Measurements from ENCODE around the gene QPCT.
"Not testable (repeated sequence)": the region's sequence is repeated elsewhere in the genome, so short reads cannot be mapped to it uniquely, and the experiment has no call there.

Gene QPCT

GRCh38 chr2:37391711-37392110 lies 47.3 kb downstream of the QPCT start:
- DNase-seq (ENCODE audit: low read depth), result no peak

GRCh38 chr2:37392428-37392827 lies 48.0 kb downstream of the QPCT start:
- DNase-seq (ENCODE audit: low read depth), result no peak

GRCh38 chr2:37394263-37394662 lies 49.8 kb downstream of the QPCT start:
- no peak for DNase-seq (ENCODE audit: low read depth)

- no peak for DNase-seq (ENCODE audit: low read depth)
Measured at GRCh38 chr2:37394796-37395555, 50.5 kb downstream of the QPCT start.

DNA sequence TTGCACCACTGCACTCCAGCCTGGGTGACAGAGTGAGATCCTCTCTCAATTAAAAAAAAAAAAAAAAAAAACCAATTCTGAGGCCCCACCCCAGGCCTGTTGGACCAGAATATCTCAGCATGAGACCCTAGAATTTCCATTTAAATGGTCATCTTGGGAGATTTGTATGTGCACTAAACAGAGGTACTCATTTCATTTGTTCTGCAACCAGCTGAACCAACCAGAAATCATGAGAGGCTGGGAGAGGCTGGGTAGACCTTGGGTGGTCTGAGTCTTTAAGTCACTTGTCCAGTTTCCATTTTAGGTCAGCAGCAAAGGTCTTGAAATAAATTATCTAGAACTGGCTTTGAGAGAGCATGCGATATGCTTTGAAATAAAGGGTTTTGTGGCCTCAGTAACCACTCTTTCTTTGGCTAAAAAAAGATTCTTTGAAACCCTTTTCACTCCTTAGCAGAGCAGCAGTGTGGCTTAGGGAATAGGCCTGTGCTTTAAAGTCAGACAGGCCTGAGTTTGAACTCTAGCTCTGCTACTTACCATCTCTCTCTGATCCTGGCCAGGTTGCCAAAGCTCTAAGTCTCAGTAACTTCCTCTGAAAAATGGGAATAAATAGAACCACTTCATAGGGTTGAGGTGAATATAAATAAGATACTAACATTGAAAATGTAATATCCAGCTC lies 52.6 kb downstream of the QPCT start:
- DNase-seq (ENCODE audit: low read depth), result no peak

DNA sequence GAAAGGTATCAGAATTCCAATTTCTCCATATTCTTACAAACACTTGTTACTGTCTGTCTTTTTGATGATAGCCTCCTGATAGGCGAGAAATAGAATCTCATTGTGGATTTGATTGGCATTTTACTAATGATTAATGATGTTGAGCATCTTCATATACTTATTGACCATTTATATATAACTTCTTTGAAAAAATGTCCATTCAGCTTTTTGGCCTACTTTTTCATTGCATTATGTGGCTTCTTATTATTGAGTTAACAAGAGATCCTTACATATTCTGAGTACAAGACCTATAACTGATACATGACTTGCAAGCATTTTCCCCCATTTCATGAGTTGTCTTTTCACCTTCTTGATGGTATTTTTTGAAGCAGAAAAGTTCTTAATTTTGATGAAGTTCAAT lies 54.6 kb downstream of the QPCT start:
- no peak for DNase-seq (ENCODE audit: low read depth)

DNA sequence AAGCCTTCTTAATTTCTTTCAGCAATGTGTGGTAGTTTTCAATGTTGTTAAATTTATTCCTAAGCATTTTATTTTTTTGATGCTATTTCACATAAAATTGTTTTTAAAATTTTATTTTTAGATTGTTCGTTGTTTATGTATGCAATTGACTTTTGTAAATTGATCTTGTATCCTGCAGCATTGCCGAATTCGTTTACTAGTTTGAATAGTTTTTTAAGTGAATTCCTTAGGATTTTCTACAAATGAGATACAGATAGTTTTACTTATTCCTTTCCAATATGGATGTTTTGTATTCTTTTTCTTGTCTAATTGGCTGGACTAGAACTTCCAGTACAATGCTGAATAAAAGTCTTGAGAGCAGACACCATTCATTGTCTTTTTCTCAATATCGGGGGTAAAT lies 55.6 kb downstream of the QPCT start:
- no peak for DNase-seq (ENCODE audit: low read depth)

DNA sequence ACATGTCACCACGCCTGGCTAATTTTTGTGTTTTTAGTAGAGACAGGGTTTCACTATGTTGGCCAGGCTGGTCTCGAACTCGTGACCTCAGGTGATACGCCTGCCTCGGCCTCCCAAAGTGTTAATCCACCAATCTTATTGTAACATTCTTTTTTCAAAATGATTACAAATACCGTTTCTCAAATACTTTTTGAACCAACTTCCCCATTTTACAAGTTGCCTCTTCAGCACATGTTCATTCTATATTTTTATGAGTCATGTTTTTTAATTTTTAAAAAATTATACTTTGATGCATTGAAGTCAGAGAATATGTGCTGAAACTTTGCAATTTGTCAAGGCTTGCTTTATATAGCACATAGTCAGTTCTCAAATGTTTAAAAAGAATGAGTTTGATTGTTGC lies 58.2 kb downstream of the QPCT start:
- no peak for DNase-seq (ENCODE audit: low read depth)

- no peak for DNase-seq (ENCODE audit: low read depth)
Measured at GRCh38 chr2:37405781-37406180, 61.4 kb downstream of the QPCT start.

DNA sequence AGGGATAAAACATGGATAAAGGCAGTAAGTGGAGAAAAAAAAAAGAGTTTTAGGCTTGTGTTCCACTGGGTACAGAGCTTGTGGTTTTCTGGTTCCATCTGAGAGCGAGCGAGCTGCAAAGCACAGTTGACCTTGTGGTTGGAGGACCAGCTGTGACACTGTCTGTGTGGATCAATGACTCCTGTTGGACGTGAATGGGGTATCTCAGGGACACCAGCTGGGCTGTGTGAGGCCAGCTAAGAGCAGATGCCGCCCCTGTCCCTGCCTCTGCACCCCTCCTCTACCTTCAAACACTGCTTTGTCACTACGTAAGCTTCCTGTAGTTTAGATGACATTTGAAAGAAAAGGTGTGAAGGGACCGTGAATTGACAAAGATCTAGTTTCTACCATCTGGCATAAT lies 67.8 kb downstream of the QPCT start:
- DNase-seq (ENCODE audit: low read depth), result no peak

GRCh38 chr2:37413911-37414469 lies 69.6 kb downstream of the QPCT start:
- not testable (repeated sequence) for DNase-seq (ENCODE audit: low read depth)

GRCh38 chr2:37414470-37414949 lies 70.1 kb downstream of the QPCT start:
- DNase-seq (ENCODE audit: low read depth), result peak; percentile 71

DNA sequence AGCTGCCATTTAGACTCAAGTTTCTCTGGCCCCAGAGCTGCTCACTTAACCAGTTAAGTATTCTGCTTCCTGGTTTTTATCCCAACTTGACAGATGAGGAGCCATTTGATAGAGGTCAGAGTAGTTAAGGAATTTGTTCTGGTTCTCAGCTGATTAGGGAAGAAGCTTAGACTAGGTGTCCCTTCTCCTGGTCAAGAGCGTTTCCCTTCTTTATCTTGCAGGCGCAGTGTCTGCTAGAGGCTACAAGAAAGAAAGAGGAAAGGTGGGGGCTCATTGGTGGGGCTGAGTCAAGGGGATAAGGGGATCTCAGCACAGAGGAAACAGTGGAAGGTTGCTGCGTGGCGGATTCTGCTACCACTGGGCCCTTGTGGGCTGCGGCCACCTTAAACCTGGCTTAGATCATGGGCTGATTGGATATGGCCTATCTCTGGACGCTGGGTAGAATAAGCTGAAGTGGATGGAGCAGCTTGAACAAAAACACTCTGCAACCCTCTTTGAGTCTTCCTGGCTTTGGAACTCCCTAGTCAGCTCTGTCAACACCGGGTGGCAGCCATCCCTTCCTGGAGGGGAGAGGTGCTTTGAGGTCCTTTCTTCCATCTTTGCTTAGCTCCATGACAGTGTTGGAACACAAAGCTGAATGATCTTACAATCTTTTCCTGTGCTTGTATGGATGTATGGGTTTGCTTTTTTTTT lies 70.8 kb downstream of the QPCT start:
- peak; percentile 98 for DNase-seq (ENCODE audit: low read depth)

GRCh38 chr2:37417321-37417720 lies 72.9 kb downstream of the QPCT start:
- no peak for DNase-seq (ENCODE audit: low read depth)

DNA sequence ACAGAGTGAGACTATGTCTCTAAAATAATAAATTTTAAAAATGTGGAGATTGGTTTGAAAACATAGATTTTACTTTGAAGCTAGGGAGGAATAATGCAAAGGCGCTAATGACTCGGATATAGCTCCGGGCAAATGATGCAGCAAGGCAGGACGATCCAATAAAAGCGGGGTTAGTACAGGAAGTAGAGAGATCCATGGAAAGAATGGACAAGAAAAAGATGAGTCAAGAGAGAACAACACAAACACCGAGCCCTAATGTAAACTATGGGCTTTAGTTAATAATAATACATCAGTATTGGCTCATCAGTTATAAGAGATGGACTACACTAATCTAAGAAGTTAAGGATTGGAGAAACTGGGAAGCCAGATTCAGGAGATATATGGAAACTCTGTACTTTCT lies 74.5 kb downstream of the QPCT start:
- no peak for DNase-seq (ENCODE audit: low read depth)

DNA sequence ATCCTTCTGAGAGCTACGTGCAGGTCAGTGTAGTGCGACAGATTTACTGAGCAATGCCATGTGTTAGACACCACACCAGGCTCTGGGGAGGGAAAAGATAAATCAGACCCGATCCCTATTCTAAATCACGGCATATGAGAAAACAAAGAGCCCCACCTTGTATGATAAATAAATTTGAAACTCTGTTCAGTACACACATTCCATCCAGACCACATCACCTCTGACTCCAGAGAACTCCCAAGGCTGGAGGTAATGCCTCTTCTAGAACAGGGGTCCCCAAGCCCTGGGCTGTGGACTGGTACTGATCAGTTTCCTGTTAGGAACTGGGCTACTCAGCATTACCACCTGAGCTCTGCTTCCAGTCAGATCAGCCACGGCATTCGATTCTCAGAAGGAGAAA lies 77.3 kb downstream of the QPCT start:
- no peak for DNase-seq (ENCODE audit: low read depth)

DNA sequence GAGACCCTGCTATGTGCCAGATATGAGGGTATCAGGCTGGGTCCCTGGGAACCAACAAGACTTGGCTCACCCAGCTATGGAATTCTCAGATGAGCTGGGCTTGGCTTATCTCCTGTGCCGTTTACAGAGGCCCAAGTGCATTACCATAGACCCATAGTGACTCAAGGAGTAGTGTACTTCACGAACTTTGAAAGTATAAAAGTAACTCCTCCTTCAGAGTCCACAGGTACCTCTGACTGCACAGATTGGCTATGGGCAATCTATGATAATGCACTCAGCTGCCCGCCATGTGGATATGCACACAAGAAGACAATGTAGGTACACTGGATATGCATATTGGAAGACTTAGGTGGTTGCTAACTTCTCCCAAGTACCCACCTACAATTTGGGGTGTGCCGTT lies 78.4 kb downstream of the QPCT start:
- DNase-seq (ENCODE audit: low read depth), result no peak
